GM11168 (cell line): ENCODE results near the gene SSBP3.

Experiments used
- in situ Hi-C: fragments of 300-500 bp; cut with MboI; formaldehyde crosslinking; loops from one replicate; pipeline ENCODE4 v1.12.0; 2022; ENCODE audit warnings: low sequenced_read_pairs; ENCODE audit not compliant: unreplicated experiment

The SSBP3 gene

DNA sequence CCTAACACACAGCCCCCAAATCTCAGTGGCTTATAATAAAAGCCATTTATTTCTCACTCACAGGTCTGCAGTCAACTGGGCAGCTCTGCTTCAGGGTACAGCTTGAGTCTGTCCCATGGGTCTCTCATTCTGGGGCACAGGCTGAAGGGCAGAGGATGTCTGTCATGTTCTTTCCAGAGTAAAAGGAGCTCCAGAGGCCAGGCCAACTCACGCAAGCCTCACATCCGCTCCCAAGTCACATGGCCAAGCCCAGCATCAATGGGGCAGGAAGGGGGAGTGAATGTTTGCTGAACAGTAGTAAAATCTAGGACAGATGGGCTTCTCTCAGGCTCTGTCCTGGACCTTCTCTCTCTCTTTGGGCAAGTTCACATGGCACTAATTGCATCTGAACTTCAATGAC, 7.1 kb upstream of the SSBP3 start:
- in situ Hi-C loops: no loop called here

DNA sequence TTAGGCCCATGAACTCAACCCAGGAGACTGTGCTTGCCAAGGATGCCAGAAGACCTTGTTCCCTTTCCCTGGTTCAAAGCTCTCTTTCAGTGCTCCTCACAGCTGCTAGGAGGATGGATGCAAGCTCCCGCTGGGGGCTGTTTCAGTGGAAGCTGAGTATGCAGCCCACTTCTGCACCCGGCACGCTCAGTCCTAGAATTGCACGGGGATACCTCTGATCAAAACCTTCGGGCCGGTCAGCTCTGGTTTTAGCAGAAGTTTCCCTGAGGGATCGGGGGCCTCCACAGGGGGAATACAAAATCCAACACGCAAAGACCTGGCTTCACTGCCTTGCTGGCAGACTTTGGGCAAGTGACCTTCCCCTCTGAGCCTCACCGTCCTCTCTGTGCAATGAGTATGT, 4.2 kb upstream of the SSBP3 start:
- in situ Hi-C loops: no loop called here

DNA sequence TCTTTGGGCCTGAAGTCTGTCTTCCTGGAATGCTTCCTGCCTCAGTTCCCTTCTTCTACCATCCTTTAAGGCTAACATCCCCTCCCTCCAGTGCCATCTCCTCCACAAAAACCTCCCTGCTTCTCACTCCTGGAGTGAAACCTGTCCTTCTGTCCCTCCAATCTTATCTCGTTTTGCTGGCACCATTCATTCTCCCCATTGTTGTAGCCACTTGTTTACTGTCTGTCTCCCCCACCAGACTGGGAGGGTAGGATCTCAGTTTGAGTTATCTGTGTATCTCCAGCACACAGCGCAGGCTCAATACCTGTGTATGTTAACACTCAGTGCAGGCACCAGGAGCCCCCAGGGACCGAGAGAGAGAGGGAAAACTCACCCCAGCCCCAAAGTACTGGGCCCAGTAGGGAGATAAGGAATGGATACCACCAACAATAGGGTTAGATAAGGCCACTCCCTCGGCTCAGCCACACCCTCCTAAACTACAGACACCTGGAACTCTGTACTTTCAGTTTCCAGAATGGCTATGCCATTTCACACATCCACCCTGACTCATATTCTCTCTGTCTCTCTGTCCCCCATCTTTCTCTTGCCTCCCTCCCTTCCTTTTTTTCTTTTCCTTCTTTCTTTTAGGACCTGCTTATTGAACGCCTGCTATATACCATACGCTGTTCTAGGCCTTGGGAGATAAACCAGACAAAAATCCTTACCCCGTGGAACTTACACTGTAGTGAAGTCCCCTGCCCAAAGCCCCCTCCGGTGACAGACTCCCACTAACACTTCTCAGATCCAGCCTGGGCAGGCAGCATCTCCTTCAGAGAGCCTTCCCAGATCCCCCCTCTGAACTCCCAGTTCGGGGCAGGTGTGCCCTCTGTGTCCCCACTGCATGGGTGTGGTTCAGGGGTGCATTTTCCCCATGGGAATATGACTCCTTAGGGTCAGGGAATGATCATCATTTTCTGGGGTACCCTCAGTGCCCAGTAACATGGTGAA, 3.3 kb upstream of the SSBP3 start:
- in situ Hi-C loops: loop anchor here (5.0 kb wide), 1 partner anchor 78 kb away; no protein-coding TSS in a partner anchor

DNA sequence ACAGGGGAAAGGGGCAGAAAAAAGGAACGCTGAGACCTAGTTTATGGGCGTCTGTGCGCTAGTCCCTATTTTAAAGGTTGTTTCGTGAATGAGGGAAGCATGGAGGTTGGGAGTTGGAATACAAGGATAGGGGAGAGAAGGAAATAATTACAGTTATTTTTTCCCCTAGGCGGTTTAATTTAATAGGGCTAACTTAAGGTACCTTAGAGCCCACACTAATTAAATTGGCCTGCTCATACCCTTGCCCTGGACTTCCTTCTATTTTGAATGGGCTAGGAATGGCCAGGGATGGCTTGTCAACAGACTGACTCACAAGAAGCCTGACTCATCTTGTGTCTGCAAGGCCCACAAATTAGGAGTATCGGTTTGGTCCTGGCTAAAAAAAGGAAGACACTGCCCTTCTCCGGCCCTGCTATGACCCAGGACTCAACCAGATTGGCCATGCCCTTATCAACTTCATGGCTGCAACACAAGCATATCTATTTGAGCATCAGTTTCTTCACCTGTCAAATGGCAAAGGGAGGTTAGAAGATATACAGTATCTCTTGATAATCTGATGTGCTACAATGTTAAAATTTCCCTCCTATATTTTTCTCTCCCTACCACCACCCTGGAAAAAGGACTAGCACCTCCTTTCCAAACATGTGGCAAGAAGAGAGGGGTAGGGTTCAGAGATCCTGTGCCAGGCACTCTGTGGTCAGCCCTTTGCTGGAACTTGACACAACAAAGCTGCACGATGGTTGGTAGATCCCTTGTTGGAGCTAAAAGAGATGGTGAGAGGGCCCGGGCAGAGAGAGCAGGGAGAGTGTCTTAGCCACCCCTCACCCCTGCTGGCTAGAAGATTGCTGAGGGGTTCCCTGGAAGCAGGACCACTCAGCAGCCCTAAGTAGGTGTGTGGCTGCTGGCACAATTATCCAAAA, 2.2 kb upstream of the SSBP3 start:
- in situ Hi-C loops: loop anchor here (5.0 kb wide), 1 partner anchor 79 kb away; no protein-coding TSS in a partner anchor

DNA sequence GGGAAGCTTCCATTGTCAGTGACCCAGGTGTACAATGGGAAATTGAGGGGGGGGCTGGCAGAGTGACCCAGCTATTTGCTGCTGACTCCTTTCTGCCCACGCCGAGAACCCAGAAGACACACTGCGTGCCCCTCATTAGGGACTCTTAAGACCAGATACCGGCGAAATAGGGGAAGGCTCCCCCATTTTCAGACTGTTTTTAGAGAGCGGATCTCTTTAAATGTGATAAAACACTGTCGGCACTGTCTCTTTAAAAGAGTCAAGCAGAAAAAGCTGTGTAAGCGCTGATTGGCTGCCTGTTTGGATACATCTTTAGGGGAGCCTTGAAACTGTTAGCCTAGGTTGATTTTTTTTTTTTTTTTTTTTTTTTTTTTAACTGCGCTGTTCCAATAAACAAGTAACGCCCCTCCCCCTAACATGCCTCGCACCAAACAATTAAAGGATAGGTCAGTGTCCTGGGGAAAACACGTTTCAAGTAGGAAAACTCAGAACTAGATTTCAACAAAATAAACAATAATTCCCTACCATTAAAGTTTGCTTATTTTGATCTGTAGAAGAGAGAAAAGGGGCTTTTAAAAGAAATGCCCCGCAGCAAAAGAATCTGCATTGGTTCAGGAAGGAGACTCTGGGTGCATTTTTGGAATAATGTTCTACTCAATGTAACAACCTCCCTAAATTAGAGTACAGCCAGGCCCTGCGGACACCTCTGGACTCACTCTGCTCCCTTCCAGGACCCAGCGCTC, 1.4 kb upstream of the SSBP3 start:
- in situ Hi-C loops: loop anchor here (5.0 kb wide), 1 partner anchor 80 kb away; no protein-coding TSS in a partner anchor

DNA sequence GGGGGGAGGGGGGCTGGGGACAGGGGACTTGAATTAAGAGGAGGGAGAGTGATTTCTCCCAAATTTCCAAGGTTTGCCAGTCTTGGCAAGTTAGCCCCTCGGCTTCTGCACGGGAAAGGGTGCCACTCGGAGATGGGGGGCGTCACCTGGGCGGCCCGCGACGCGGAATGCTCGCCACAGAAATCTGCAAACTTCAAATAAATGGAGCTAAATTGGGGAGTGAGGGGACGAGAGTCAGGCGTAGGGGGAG, 885 bp upstream of the SSBP3 start:
- in situ Hi-C loops: loop anchor here (5.0 kb wide), 1 partner anchor 80 kb away; no protein-coding TSS in a partner anchor

DNA sequence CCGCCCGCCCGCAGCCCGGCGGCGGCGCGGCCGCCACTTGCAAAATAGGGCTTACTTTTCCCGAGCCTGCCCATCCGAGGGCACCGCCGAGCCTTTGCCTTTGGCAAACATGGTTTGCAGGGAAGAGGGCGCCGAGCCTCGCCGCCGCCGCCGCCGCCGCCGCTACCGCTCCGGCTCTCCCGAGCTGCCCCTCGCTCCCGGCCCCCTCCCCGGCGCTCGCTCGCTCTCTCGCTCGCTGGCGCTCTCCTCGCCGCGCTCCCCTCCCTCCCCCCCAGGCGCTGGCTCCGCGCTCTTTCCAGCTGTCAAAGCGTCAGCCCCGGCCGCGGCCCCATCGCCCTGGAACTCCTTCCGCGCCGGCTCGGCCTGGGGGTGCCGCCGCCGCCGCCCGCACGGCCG, 298 bp downstream of the SSBP3 start:
- in situ Hi-C loops: loop anchor here (5.0 kb wide), 1 partner anchor 81 kb away; no protein-coding TSS in a partner anchor

DNA sequence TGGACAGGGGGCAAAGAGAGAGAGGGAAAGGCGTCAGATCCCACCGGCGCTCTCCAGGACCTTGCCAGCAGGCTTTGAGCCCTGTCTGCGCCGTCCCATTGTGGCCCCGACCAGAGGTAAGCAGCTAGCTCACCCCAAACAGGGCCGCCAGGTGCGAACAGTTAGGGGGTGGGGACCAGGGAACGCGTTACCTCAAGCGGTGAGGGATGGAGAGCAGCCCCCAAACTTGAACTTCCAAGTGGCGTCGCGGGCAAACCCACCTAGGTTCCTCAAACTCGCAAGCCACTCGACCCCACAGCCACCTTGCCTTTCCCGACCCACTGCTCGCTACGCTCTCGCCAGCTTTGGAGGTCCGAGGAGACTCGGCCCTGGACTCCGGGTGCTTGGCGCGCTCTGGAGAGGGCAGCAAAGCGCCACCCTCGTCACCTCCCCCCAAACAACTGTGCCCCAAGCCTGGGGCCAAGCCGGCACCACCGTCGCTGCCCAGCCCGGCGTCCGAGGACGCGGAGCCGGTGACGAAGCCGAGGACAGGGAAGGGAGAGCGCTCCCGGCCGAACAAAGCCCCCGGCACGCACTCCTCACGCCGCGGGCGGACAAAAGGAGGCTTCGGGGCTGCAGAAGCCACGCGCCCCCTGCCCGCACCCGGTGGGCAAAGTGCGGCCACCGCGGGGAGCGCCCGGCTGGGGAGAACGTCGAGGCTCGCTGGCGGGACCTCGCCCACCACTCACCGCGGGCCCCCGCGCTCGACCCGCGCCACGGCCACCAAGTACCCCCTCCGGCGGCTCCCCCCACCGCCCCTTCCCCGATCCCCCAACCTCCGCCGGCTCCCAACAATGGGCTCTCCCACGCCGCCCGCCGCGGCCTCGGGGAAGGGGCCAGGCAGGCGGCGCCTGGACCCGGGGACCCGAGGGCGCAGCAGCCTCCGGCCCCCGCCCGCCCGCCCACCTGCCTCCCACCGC, 976 bp downstream of the SSBP3 start:
- in situ Hi-C loops: loop anchor here (5.0 kb wide), 1 partner anchor 82 kb away; no protein-coding TSS in a partner anchor

DNA sequence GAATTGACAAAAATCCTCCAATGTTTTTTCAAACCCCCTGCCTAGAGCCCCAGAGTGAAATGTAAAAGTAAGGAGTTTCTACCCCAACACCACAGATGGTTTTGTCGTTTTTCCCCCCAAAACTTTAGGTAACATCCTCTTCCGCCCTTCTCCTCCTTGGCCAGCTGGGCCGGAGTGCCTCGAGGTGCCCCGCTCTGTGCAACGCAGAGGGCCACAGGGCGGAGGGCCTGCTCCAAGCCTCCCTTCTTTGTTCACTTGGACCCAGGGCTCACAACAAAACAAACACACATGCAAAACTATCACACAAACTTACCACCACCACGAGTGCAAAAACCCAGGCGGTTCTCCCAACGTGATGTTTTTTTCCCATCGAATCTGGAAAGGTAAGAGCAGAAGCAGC, 1.9 kb downstream of the SSBP3 start:
- in situ Hi-C loops: no loop called here

DNA sequence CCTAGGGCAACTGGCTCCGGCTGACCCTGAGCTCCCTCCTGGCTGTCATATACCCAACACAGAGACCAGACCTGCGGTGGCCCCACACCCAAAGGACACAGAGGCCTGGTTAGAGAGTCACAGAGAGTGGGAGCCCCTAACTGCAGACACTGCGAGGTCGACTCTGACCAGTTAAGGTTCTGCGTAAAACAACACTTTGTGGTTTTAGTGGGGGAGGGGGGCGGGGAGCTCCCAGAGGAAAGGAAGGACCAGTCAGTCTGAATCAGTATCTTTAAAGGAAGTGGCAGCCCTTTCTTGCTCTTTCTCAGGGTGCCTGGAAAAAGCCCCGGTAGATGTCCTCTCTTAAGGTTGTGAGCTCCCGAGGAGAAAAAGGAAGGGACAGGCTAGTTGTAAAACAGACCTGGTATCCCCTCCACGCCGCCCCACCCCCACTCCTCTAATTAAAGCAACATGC, 2.4 kb downstream of the SSBP3 start:
- in situ Hi-C loops: no loop called here

DNA sequence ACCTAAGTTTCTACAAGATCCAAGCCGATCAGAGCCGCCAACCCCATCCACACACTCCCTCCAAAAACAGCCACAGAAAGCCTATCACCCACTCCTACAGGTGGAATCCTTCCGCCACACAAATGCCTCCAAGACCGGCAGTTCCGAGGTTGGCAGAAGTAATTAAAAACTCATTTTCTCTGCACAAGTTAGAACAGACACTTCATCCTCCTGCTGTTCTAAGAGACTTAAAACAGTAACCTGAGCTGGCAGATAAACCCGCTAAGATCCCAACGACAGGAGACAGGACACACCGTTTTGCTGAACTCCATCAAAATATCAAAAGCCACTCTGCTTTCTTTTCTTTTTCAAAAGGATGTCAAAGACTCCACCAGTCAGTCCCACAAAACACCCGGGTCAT, 2.8 kb downstream of the SSBP3 start:
- in situ Hi-C loops: no loop called here

DNA sequence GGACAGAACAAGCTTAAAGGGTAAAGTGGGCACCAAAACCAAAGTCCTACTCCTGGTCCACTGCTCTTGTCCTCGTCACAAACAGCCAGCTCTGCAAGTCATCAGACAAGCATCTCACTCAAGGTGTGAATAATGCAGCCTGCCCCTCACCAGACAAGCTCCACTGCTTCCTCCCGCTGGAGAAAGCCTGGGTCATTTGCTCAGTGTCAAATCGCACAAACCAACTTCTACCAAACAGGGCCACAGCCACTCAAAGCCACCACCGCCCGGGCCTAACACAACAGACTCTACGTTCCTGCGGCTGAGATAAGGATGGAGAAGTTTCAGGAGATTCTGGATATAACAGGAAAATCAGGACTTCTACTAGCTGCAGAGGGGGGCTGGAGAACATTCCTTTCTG, 3.3 kb downstream of the SSBP3 start:
- in situ Hi-C loops: no loop called here

DNA sequence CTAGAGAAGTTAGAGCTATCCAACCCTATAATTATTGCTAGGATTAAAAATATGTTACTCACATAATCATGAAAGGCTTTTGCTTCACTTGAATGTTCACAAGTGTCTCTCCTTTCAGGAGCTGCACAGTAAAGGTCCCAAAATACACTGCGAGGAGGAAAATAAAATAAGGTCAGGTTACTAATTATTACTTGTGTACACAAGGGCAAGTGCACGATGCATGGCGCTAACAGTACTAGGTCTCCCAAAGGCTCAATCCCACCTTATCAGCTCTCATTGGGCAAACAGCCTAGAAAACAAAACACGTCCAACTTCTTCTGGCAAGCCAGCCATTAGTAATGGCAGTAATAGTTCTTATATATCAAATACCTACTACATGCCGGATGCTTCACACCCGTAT, 4.4 kb downstream of the SSBP3 start:
- in situ Hi-C loops: no loop called here

DNA sequence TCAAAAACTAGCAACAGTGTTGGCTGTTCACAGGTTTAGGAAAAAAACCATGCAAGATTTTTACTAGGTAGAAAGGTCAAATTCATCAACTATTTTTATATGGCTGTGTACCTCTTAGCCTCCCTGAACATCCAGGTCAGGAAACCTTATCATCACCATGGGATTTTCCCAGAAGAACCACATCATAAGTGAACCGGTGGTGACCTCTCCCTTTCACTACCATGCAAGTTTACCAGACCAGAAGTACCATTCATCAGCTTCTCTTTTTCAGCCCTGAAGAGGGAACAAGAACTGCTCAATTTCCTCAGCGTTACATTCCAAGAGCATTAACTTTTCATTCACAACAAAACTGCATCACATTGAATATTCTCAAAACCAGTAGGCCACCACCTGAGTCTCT, 5.9 kb downstream of the SSBP3 start:
- in situ Hi-C loops: no loop called here

DNA sequence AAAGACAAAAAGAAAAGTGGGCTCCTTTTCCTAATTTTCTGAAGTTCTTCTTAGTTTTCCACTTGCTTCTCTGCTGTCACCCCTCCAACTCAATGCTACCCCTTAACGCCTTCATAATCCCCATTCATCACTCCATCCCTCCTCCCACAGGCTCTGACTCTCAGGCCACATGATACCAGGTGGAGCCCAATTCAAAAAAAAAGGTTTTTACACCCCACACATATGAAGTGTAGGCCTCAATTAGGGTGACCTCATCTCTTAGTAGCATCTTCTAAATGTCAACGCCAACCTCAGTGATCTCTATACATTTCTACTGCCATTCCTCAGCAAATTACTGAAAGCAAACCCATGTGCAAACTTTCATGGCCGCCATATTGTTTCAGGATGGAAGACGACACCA, 6.4 kb downstream of the SSBP3 start:
- in situ Hi-C loops: no loop called here

DNA sequence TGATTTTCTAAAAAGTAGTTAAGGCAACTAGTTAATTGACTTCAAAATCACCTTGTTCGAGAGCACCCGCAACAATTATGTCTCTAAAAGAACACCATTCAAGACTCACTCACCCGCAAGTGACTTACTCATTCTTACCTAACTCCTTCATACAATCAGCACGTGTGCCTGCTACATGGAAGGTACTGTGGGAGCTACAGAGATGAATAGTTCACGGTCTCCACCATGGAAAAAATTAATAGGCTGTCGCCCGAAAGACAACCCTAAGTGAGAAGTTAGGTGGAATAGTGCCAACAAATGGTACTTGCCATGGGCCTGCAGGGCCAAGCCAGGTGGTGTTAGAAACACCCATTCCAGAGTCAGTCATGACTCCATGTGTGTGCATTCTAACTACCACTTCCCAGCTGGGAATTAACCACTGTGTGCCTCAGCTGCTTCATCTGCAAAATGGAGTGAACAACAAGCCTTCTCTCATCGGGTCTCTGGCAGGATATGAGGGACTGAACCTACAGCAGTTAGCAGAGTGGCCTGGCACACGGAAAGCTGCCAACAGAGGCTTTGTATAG, 7.1 kb downstream of the SSBP3 start:
- in situ Hi-C loops: no loop called here

DNA sequence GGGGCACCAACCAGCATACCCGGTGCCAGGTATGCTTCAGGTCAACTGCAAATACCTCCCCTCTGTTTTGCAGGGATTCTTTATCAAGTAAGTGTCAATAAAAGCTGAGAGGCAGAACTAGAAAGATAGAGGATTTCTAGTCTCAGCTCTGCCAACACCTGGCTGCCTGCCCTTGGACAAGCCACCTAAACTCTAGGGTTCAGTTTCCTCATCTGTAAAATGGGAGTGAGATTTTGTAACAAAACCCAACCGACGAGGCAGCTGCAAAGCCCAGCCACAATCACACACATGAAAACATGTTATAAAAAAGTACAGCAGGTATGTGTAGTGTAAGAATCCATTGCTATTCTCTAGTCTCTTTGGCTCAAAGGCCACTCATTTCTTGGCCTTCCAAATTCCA, 8.2 kb downstream of the SSBP3 start:
- in situ Hi-C loops: no loop called here

DNA sequence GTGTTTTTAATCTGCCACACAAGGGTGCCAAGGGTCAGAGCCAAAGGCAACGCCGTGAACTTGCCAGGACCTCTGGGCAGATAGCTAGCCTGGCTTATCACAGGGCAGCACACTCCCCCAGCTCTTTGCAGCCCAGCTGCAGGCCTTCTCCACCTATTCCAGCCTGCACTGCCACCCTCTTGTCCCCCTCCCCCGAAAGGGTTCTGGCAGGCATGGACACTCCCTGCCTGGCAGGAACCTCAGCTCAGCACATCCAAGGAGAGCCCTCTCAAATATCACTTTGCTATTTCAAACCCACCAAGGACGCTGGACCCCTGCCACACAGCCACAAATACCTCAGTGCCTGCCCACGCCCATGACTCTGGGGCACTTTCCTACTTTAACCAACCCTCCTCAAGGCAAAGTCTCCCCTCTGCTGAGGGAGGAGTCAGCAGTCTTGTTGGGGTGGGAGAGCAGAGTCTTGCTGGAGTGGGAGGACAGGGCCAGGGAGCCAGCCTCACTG, 9.1 kb downstream of the SSBP3 start:
- in situ Hi-C loops: no loop called here
